Activated naive CD4-positive, alpha-beta T cell treated with anti-CD3 and anti-CD28 coated beads, Interleukin-2, amount 50 U/mL, for 24 hours (primary cell): ENCODE data around the gene SH3BP4.

ENCODE experiments used
- H3K27ac Mint-ChIP-seq: one replicate; pipeline ENCODE4 v1.8.0; 2021; ENCODE audit warnings: mild to moderate bottlenecking, mixed read lengths
- H3K27me3 Mint-ChIP-seq: one replicate; pipeline ENCODE4 v1.8.0; 2021; ENCODE audit warnings: mixed read lengths
- H3K36me3 Mint-ChIP-seq: one replicate; pipeline ENCODE4 v1.8.0; 2021; ENCODE audit warnings: mixed read lengths
- H3K4me1 Mint-ChIP-seq: one replicate; pipeline ENCODE4 v1.8.0; 2021; ENCODE audit warnings: mixed read lengths
- H3K4me3 Mint-ChIP-seq: one replicate; pipeline ENCODE4 v1.8.0; 2021; ENCODE audit warnings: mild to moderate bottlenecking, mixed read lengths
- H3K9me3 Mint-ChIP-seq: one replicate; pipeline ENCODE4 v1.8.0; 2021; ENCODE audit warnings: mixed read lengths

SH3BP4 gene

GRCh38 chr2:234982096-234982834 is 30.4 kb downstream of the SH3BP4 start:
- Mint-ChIP-seq H3K4me3 (no peak overlapping the region), H3K9me3 (no peaks in the 10 kb centered on the region), H3K27ac (no peak overlapping the region), H3K27me3 (no peaks in the 10 kb centered on the region), H3K4me1 (no peaks in the 10 kb centered on the region), H3K36me3 (no peaks in the 10 kb centered on the region)

GRCh38 chr2:234983011-234983726 is 31.4 kb downstream of the SH3BP4 start:
- H3K27me3 Mint-ChIP-seq = no peaks in the 10 kb centered on the region
- no peaks in the 10 kb centered on the region for H3K36me3 Mint-ChIP-seq
- no peaks in the 10 kb centered on the region for H3K4me1 Mint-ChIP-seq

GRCh38 chr2:234985608-234986245 is 33.9 kb downstream of the SH3BP4 start:
- Mint-ChIP-seq H3K4me3 (no peak overlapping the region), H3K27ac (no peak overlapping the region), H3K9me3 (no peaks in the 10 kb centered on the region), H3K4me1 (no peaks in the 10 kb centered on the region), H3K27me3 (no peaks in the 10 kb centered on the region), H3K36me3 (no peaks in the 10 kb centered on the region)

More at GRCh38 chr2:234983011-234983726, 31.4 kb downstream of the SH3BP4 start:
- no peak overlapping the region for H3K4me3 Mint-ChIP-seq
- no peak overlapping the region for H3K27ac Mint-ChIP-seq
- no peaks in the 10 kb centered on the region for H3K9me3 Mint-ChIP-seq

GRCh38 chr2:234986390-234986789 is 34.6 kb downstream of the SH3BP4 start:
- H3K4me1 Mint-ChIP-seq = no peaks in the 10 kb centered on the region
- no peaks in the 10 kb centered on the region for H3K9me3 Mint-ChIP-seq
- H3K36me3 Mint-ChIP-seq = no peaks in the 10 kb centered on the region
- no peaks in the 10 kb centered on the region for H3K27me3 Mint-ChIP-seq
- H3K4me3 Mint-ChIP-seq = no peak overlapping the region
- H3K27ac Mint-ChIP-seq = no peak overlapping the region

- no peak overlapping the region for H3K27ac Mint-ChIP-seq
- no peak overlapping the region for H3K4me3 Mint-ChIP-seq
- no peaks in the 10 kb centered on the region for H3K9me3 Mint-ChIP-seq
- no peaks in the 10 kb centered on the region for H3K36me3 Mint-ChIP-seq
- H3K4me1 Mint-ChIP-seq = no peaks in the 10 kb centered on the region
- no peaks in the 10 kb centered on the region for H3K27me3 Mint-ChIP-seq
Measured at GRCh38 chr2:234986876-234987720, 35.3 kb downstream of the SH3BP4 start.

- no peaks in the 10 kb centered on the region for H3K9me3 Mint-ChIP-seq
- H3K36me3 Mint-ChIP-seq = no peaks in the 10 kb centered on the region
Measured at GRCh38 chr2:234987754-234988153, 35.9 kb downstream of the SH3BP4 start.

GRCh38 chr2:234988491-234988890 is 36.7 kb downstream of the SH3BP4 start:
- H3K27ac Mint-ChIP-seq = no peak overlapping the region

More at GRCh38 chr2:234987754-234988153, 35.9 kb downstream of the SH3BP4 start:
- Mint-ChIP-seq H3K4me1 (no peaks in the 10 kb centered on the region), H3K4me3 (no peak overlapping the region), H3K27ac (no peak overlapping the region), H3K27me3 (no peaks in the 10 kb centered on the region)

GRCh38 chr2:234989183-234989701 is 37.4 kb downstream of the SH3BP4 start:
- no peaks in the 10 kb centered on the region for H3K9me3 Mint-ChIP-seq

More at GRCh38 chr2:234988491-234988890, 36.7 kb downstream of the SH3BP4 start:
- no peaks in the 10 kb centered on the region for H3K9me3 Mint-ChIP-seq
- no peaks in the 10 kb centered on the region for H3K4me1 Mint-ChIP-seq
- no peaks in the 10 kb centered on the region for H3K27me3 Mint-ChIP-seq
- no peak overlapping the region for H3K4me3 Mint-ChIP-seq
- H3K36me3 Mint-ChIP-seq = no peaks in the 10 kb centered on the region

GRCh38 chr2:234990300-234990699 is 38.5 kb downstream of the SH3BP4 start:
- Mint-ChIP-seq H3K9me3 (no peaks in the 10 kb centered on the region), H3K27ac (no peak overlapping the region), H3K36me3 (no peaks in the 10 kb centered on the region), H3K4me1 (no peaks in the 10 kb centered on the region), H3K4me3 (no peak overlapping the region), H3K27me3 (peaks cover 1% of the 10 kb centered on the region)

More at GRCh38 chr2:234989183-234989701, 37.4 kb downstream of the SH3BP4 start:
- no peak overlapping the region for H3K4me3 Mint-ChIP-seq
- H3K4me1 Mint-ChIP-seq = no peaks in the 10 kb centered on the region
- H3K27me3 Mint-ChIP-seq = peaks cover 1% of the 10 kb centered on the region
- H3K36me3 Mint-ChIP-seq = no peaks in the 10 kb centered on the region
- no peak overlapping the region for H3K27ac Mint-ChIP-seq

- Mint-ChIP-seq H3K4me1 (no peaks in the 10 kb centered on the region), H3K27ac (no peak overlapping the region), H3K36me3 (no peaks in the 10 kb centered on the region), H3K9me3 (no peaks in the 10 kb centered on the region), H3K27me3 (peaks cover 1% of the 10 kb centered on the region), H3K4me3 (no peak overlapping the region)
Measured at GRCh38 chr2:234991290-234991689, 39.5 kb downstream of the SH3BP4 start.

GRCh38 chr2:234991793-234992192 is 40.0 kb downstream of the SH3BP4 start:
- Mint-ChIP-seq H3K4me1 (no peaks in the 10 kb centered on the region), H3K27me3 (peaks cover 1% of the 10 kb centered on the region), H3K27ac (no peak overlapping the region), H3K36me3 (no peaks in the 10 kb centered on the region), H3K9me3 (no peaks in the 10 kb centered on the region), H3K4me3 (no peak overlapping the region)

GRCh38 chr2:234992196-234992595 is 40.4 kb downstream of the SH3BP4 start:
- Mint-ChIP-seq H3K4me1 (no peaks in the 10 kb centered on the region), H3K27ac (no peak overlapping the region)

GRCh38 chr2:234992624-234993349 is 41.0 kb downstream of the SH3BP4 start:
- H3K27me3 Mint-ChIP-seq = peaks cover 1% of the 10 kb centered on the region
- H3K9me3 Mint-ChIP-seq = no peaks in the 10 kb centered on the region
- H3K4me3 Mint-ChIP-seq = no peak overlapping the region
- H3K27ac Mint-ChIP-seq = no peak overlapping the region
- no peaks in the 10 kb centered on the region for H3K4me1 Mint-ChIP-seq
- no peaks in the 10 kb centered on the region for H3K36me3 Mint-ChIP-seq

More at GRCh38 chr2:234992196-234992595, 40.4 kb downstream of the SH3BP4 start:
- Mint-ChIP-seq H3K36me3 (no peaks in the 10 kb centered on the region), H3K27me3 (peaks cover 1% of the 10 kb centered on the region), H3K4me3 (no peak overlapping the region), H3K9me3 (no peaks in the 10 kb centered on the region)

GRCh38 chr2:234993541-234993981 is 41.7 kb downstream of the SH3BP4 start:
- Mint-ChIP-seq H3K36me3 (no peaks in the 10 kb centered on the region), H3K4me1 (no peaks in the 10 kb centered on the region), H3K9me3 (no peaks in the 10 kb centered on the region), H3K27ac (no peak overlapping the region), H3K27me3 (peaks cover 1% of the 10 kb centered on the region), H3K4me3 (no peak overlapping the region)
